ENCODE results near the gene SEZ6L2. TPM values are rescaled to one million over a fixed set of nuclear protein-coding genes. Genes with fewer than 3 reads are reported as not detected.

Gene SEZ6L2
- total RNA-seq, 1 experiment from 2014 or later = 70.7 TPM

GRCh38 chr16:29858149-29858849 is 41.1 kb downstream of the SEZ6L2 start:
- BruUV-seq (replicated peaks) = TSS peak; percentile 70
- ChIA-PET POLR2A (interaction anchor here (0.6 kb wide), 1 partner anchor 53 kb away, joined by 11 read pairs; no protein-coding TSS in a partner anchor), CTCF (no interaction called here)

GRCh38 chr16:29857133-29857760 is 42.1 kb downstream of the SEZ6L2 start:
- CTCF ChIA-PET = no interaction called here
- no TSS peak for BruUV-seq (replicated peaks)
- H3K27ac ChIP-seq (ENCODE audit: low read length) = no peak overlapping the region
- no peak overlapping the region for H3K4me3 ChIP-seq (ENCODE audit: low read depth in 2 of 2, low read length in 2 of 2)
- no peaks in the 10 kb centered on the region for H3K27me3 ChIP-seq (ENCODE audit: control insufficient read depth, insufficient read depth, low read length)
- in situ Hi-C loops (cut with HindIII; ENCODE audit: low pct_unique_long_range_greater_than_20kb, low sequenced_read_pairs) (no loop called here), intact Hi-C loops (cut with micrococcal nuclease; ENCODE audit: unreplicated experiment) (no loop called here)
- DNase-seq (ENCODE audit: low read depth, low spot score) (no peak), ATAC-seq (no peak)
- POLR2A ChIA-PET = interaction anchor here (0.6 kb wide), 1 partner anchor 54 kb away, joined by 11 read pairs; no protein-coding TSS in a partner anchor
- H3K4me1 ChIP-seq (ENCODE audit: control insufficient read depth, insufficient read depth, low read length) = no peaks in the 10 kb centered on the region
- no peaks in the 10 kb centered on the region for H3K9me3 ChIP-seq (ENCODE audit: control insufficient read depth, insufficient read depth, low read depth, low read length)
- no peaks in the 10 kb centered on the region for H3K36me3 ChIP-seq (ENCODE audit: control insufficient read depth, insufficient read depth, low read length)
- no peak for TF ChIP-seq SIN3A (IDR thresholded peaks at IDR 0.05; ENCODE audit: borderline replicate concordance, insufficient read depth, low read depth, low read length)
- no peak for TF ChIP-seq POLR2AphosphoS5 (IDR thresholded peaks at IDR 0.05; ENCODE audit: low read depth, low read length)
- TF ChIP-seq CTCF (IDR thresholded peaks at IDR 0.05) = no peak
- TF ChIP-seq TCF7L2 (IDR thresholded peaks at IDR 0.05; ENCODE audit: low read depth, low read length) = no peak

More at GRCh38 chr16:29858149-29858849, 41.1 kb downstream of the SEZ6L2 start:
- ATAC-seq (no peak), DNase-seq (ENCODE audit: low read depth, low spot score) (no peak)
- Histone ChIP-seq H3K27me3 (ENCODE audit: control insufficient read depth, insufficient read depth, low read length) (no peaks in the 10 kb centered on the region), H3K27ac (ENCODE audit: low read length) (no peak overlapping the region), H3K4me1 (ENCODE audit: control insufficient read depth, insufficient read depth, low read length) (no peaks in the 10 kb centered on the region), H3K9me3 (ENCODE audit: control insufficient read depth, insufficient read depth, low read depth, low read length) (no peaks in the 10 kb centered on the region), H3K4me3 (ENCODE audit: low read depth in 2 of 2, low read length in 2 of 2) (no peak overlapping the region), H3K36me3 (ENCODE audit: control insufficient read depth, insufficient read depth, low read length) (no peaks in the 10 kb centered on the region)
- intact Hi-C loops (cut with micrococcal nuclease; ENCODE audit: unreplicated experiment) = no loop called here
- TF ChIP-seq SIN3A (IDR thresholded peaks at IDR 0.05; ENCODE audit: borderline replicate concordance, insufficient read depth, low read depth, low read length) = no peak
- no peak for TF ChIP-seq REST (IDR thresholded peaks at IDR 0.05; ENCODE audit: insufficient read depth in 1 of 2, low read depth in 2 of 2, low read length in 1 of 2)
- no peak for TF ChIP-seq CTCF (IDR thresholded peaks at IDR 0.05)
- no peak for TF ChIP-seq TCF7L2 (IDR thresholded peaks at IDR 0.05; ENCODE audit: low read depth, low read length)
- TF ChIP-seq POLR2AphosphoS5 (IDR thresholded peaks at IDR 0.05; ENCODE audit: low read depth, low read length) = no peak
- in situ Hi-C loops (cut with HindIII; ENCODE audit: low pct_unique_long_range_greater_than_20kb, low sequenced_read_pairs) = no loop called here
